Measurements from ENCODE around the gene TYW3.

TYW3 gene

GRCh38 chr1:74713849-74714248, 19.1 kb upstream of the TYW3 start:
- no peak for TF ChIP-seq TAF1 (IDR thresholded peaks at IDR 0.05; ENCODE audit: low read depth)
- no peak for TF ChIP-seq MAX (IDR thresholded peaks at IDR 0.05)
- no peak for TF ChIP-seq TCF12 (IDR thresholded peaks at IDR 0.05; ENCODE audit: low read depth)
- no peak for TF ChIP-seq CEBPB (IDR thresholded peaks at IDR 0.05)
- no peak for TF ChIP-seq REST (IDR thresholded peaks at IDR 0.05; ENCODE audit: low read depth)
- no peak for TF ChIP-seq ZBTB7A (IDR thresholded peaks at IDR 0.05; ENCODE audit: low read depth)
- TF ChIP-seq NFIC (IDR thresholded peaks at IDR 0.05): no peak
- TF ChIP-seq USF1 (IDR thresholded peaks at IDR 0.05): no peak
- no peak for TF ChIP-seq CREB1 (IDR thresholded peaks at IDR 0.05; ENCODE audit: low read depth)
- no peak for TF ChIP-seq TEAD4 (IDR thresholded peaks at IDR 0.05)
- no peak for TF ChIP-seq YY1 (IDR thresholded peaks at IDR 0.05; ENCODE audit: low read depth)
- TF ChIP-seq EGR1 (IDR thresholded peaks at IDR 0.05): no peak
- TF ChIP-seq FOXM1 (IDR thresholded peaks at IDR 0.05; ENCODE audit: borderline replicate concordance, low read depth): no peak
- no peak for TF ChIP-seq RAD21 (IDR thresholded peaks at IDR 0.05; ENCODE audit: low read depth)
- TF ChIP-seq EP300 (IDR thresholded peaks at IDR 0.05; ENCODE audit: borderline replicate concordance): no peak

- TF ChIP-seq TEAD4 (IDR thresholded peaks at IDR 0.05) (no peak), NFIC (IDR thresholded peaks at IDR 0.05) (no peak), YY1 (IDR thresholded peaks at IDR 0.05; ENCODE audit: low read depth) (no peak), EGR1 (IDR thresholded peaks at IDR 0.05) (no peak), REST (IDR thresholded peaks at IDR 0.05; ENCODE audit: low read depth) (no peak), CREB1 (IDR thresholded peaks at IDR 0.05; ENCODE audit: low read depth) (no peak), ZBTB7A (IDR thresholded peaks at IDR 0.05; ENCODE audit: low read depth) (no peak), EP300 (IDR thresholded peaks at IDR 0.05; ENCODE audit: borderline replicate concordance) (no peak), CEBPB (IDR thresholded peaks at IDR 0.05) (no peak), TAF1 (IDR thresholded peaks at IDR 0.05; ENCODE audit: low read depth) (no peak), MAX (IDR thresholded peaks at IDR 0.05) (no peak), FOXM1 (IDR thresholded peaks at IDR 0.05; ENCODE audit: borderline replicate concordance, low read depth) (no peak), TCF12 (IDR thresholded peaks at IDR 0.05; ENCODE audit: low read depth) (no peak)
Observed at GRCh38 chr1:74714429-74715235, 18.3 kb upstream of the TYW3 start.

GRCh38 chr1:74715236-74715502, 17.8 kb upstream of the TYW3 start:
- no peak for TF ChIP-seq EP300 (IDR thresholded peaks at IDR 0.05; ENCODE audit: borderline replicate concordance)

GRCh38 chr1:74715806-74716205, 17.1 kb upstream of the TYW3 start:
- TF ChIP-seq USF1 (IDR thresholded peaks at IDR 0.05) (no peak), YY1 (IDR thresholded peaks at IDR 0.05; ENCODE audit: low read depth) (no peak), REST (IDR thresholded peaks at IDR 0.05; ENCODE audit: low read depth) (no peak), ZBTB7A (IDR thresholded peaks at IDR 0.05; ENCODE audit: low read depth) (no peak), TCF12 (IDR thresholded peaks at IDR 0.05; ENCODE audit: low read depth) (no peak), EGR1 (IDR thresholded peaks at IDR 0.05) (no peak), TAF1 (IDR thresholded peaks at IDR 0.05; ENCODE audit: low read depth) (no peak), CREB1 (IDR thresholded peaks at IDR 0.05; ENCODE audit: low read depth) (no peak), NFIC (IDR thresholded peaks at IDR 0.05) (no peak), EP300 (IDR thresholded peaks at IDR 0.05; ENCODE audit: borderline replicate concordance) (no peak), CEBPB (IDR thresholded peaks at IDR 0.05) (no peak), RAD21 (IDR thresholded peaks at IDR 0.05; ENCODE audit: low read depth) (no peak), FOXM1 (IDR thresholded peaks at IDR 0.05; ENCODE audit: borderline replicate concordance, low read depth) (no peak)

All from Ishikawa (cell line).